ENCODE measurements around the gene GP1BA.

Gene GP1BA

DNA sequence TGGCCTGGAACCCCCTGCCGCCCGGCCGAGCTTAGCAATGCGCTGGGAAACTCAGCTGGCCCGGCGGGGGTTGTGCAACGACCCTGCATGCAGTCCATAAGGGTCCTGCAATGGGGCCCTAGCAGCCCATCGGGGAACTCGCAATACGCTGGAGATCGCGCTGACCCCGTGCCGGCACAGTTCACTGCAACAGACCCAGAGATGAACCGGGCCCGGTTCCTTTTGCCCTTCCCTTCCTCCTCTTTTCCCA, 7.4 kb downstream of the GP1BA start:
- DNase-seq (ENCODE audit: low read depth) = peak; percentile 32

DNA sequence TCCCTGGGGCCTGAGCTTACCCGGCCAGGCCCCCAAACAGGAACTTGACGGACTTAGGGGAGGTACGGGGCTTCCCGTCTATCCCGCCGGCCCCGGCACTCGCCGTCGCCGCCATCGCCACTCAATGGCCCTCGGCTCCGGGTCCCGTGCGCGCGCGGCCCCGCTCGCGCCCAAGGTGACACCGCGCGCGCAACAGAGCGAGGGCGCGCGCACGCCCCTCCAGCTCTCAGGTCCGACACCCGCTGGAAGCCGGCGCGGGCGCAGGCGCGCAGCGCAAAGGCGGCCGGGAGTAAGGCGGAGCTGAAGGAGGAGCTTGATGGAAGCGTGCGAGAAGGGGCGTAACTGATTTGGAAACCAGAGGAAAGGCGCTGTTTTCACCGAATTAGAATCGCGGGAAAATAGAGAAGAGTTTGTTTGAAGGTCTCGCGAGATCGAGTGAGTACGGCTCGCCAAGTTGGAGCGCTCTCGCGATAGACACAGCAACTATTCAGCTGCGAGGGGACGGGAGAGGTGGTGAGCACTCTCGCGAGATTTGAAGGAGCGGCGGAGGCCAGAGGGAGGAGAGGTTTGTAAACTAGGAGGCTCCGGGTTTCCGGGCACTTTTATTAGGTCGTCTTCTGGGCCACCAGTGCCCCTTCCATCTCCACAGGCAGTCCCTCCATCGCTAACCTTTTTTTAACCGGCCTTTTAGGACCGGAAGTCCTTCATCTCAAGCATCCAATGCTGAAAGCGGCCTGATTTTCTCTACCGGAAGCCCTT, 7.9 kb downstream of the GP1BA start, which contains the start of the genes RNF167 and SLC25A11:
TSS of gene RNF167 (plus strand) at position 473 of the 759 bp plus-strand sequence. CDS start 642 bp downstream, outside the sequence.
TSS of gene SLC25A11 (minus strand) at position 251 of the 759 bp plus-strand sequence. CDS start at position 115, 136 bp downstream.
- peak within 1 kb of the TSS; percentile 93 for H3K4me3 ChIP-seq (ENCODE audit: low read depth, low read length)
- peak; percentile 100 for DNase-seq (ENCODE audit: low read depth)
- TF ChIP-seq, protein P1, sequence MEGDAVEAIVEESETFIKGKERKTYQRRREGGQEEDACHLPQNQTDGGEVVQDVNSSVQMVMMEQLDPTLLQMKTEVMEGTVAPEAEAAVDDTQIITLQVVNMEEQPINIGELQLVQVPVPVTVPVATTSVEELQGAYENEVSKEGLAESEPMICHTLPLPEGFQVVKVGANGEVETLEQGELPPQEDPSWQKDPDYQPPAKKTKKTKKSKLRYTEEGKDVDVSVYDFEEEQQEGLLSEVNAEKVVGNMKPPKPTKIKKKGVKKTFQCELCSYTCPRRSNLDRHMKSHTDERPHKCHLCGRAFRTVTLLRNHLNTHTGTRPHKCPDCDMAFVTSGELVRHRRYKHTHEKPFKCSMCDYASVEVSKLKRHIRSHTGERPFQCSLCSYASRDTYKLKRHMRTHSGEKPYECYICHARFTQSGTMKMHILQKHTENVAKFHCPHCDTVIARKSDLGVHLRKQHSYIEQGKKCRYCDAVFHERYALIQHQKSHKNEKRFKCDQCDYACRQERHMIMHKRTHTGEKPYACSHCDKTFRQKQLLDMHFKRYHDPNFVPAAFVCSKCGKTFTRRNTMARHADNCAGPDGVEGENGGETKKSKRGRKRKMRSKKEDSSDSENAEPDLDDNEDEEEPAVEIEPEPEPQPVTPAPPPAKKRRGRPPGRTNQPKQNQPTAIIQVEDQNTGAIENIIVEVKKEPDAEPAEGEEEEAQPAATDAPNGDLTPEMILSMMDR (conservative IDR thresholded peaks at IDR 0.05; ENCODE audit: low read depth, low read length) = no peak

More for the DNA sequence above, 7.4 kb downstream of the GP1BA start:
- TF ChIP-seq, protein P1 (conservative IDR thresholded peaks at IDR 0.05; ENCODE audit: low read depth, low read length) = no peak
- H3K4me3 ChIP-seq (ENCODE audit: low read depth, low read length) = peak overlapping the region; percentile 93

DNA sequence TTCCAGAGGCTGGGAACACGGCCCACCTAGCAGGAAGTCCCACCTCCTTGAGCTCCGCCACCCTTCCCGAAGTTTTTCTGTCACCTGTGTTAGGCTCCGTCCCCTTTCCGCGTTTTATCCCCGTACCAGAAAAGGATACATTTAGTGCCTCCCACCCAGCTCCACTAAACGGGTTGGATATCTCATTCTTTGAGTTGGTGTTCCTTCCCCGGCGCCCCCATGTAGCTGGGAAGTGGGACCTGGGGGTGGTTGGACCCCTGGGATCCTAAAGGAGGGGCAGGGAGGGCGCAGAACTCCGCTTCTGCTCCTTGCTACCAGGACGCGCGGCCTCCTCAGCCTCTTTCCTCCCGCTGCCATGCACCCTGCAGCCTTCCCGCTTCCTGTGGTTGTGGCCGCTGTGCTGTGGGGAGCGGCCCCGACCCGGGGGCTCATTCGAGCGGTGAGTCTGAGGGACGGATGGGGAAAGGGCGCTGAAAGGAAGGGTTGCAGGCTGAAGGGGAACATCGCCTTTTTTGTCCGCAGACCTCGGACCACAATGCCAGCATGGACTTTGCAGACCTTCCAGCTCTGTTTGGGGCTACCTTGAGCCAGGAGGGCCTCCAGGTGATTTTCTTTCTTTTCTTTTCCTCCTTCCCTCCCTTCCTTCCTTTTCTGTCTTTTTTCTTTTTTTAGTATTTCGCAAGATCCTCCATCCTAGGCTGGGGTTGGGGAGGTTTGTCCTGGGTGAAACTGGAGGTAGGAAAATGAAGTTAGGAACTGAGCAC, 8.7 kb downstream of the GP1BA start:
- DNase-seq (ENCODE audit: low read depth) = no peak
- H3K4me3 ChIP-seq (ENCODE audit: low read depth, low read length) = peak overlapping the region; percentile 93
- TF ChIP-seq, protein P1 (conservative IDR thresholded peaks at IDR 0.05; ENCODE audit: low read depth, low read length) = no peak

DNA sequence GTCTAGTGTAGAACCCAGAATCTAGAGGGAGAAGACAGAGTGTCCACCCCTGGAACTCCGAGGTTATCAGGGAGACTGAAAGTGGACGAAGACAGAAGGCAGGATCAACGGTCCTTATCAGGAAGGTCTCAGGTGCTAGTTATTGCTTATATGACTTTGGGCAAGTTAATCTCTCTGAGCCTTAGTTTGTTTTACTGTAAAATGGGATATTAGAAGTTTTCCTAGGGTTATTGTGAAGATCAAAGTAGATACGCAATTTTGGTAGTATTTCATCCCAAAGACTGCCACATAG, 9.2 kb downstream of the GP1BA start:
- H3K4me3 ChIP-seq (ENCODE audit: low read depth, low read length) = peak overlapping the region; percentile 93
- TF ChIP-seq, protein P1 (conservative IDR thresholded peaks at IDR 0.05; ENCODE audit: low read depth, low read length) = no peak
- DNase-seq (ENCODE audit: low read depth) = no peak

DNA sequence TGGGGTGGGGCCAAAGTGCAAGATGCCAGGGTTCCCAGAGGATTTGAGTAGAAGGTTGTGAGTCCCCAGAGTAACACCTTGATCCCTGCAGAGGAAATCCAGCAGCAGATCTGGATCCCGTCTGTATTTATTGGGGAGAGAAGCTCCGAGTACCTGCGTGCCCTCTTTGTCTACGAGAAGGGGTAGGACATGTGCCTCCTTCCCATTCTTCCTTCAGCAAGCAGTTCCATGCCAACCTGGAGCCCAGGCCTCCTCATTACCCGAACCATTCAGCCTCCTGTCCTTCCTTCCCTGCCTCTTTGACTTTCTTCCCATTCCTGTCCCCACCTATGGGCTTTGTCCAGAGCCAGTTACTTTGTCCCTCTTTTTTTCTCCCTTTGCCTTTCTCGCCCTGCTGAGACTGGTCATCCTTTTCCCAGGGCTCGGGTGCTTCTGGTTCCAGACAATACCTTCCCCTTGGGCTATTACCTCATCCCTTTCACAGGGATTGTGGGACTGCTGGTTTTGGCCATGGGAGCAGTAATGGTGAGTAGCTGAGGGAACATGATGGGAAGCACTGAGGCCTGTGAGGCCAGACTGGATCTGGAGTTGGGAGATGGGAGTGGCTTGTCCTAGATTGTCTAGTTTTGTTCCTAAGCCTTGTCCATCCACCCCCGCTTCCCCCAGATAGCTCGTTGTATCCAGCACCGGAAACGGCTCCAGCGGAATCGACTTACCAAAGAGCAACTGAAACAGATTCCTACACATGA, 10.9 kb downstream of the GP1BA start:
- H3K4me3 ChIP-seq (ENCODE audit: low read depth, low read length) = no peak overlapping the region
- no peak for DNase-seq (ENCODE audit: low read depth)
- TF ChIP-seq, protein P1 (conservative IDR thresholded peaks at IDR 0.05; ENCODE audit: low read depth, low read length) = no peak

DNA sequence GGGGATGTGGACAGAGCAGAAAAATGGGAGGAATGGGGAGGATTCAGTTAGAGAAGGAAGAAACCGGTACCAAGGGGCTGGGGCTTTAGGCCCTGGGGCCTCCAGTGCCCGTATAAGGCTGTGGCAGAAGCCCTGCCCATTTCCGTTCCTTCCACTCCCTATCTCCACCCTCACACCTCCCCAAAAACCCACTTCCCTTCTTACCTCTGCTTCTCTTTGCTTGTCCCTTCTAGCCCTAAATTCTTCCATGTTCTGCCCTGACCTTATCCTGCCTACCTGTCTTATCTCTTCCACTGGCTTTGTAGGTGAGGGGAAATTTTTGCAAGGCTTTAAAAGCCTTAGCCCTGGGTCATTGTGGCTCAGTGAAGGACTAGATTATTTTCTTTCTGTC, 12.1 kb downstream of the GP1BA start:
- TF ChIP-seq, protein P1 (conservative IDR thresholded peaks at IDR 0.05; ENCODE audit: low read depth, low read length) = no peak
- no peak for DNase-seq (ENCODE audit: low read depth)

More for the DNA sequence above, 12.1 kb downstream of the GP1BA start:
- no peak overlapping the region for H3K4me3 ChIP-seq (ENCODE audit: low read depth, low read length)
